Gastroesophageal sphincter (tissue), 3 donors: ENCODE results near the gene SIK1.
"Not testable (repeated sequence)": the region's sequence is repeated elsewhere in the genome, so short reads cannot be mapped to it uniquely, and the experiment has no call there.

ENCODE experiments used
- CTCF ChIP-seq, 4 experiments: fragments of 200-600 bp in 2 of 4; fragments of 450-650 bp in 2 of 4; sonication (generic) in 1 of 4; IDR thresholded peaks; one replicate each; pipeline ENCODE4 v1.5.1; 2017 to 2019; ENCODE audit warnings: antibody characterized with exemption in 4 of 4, mild to moderate bottlenecking in 2 of 4, moderate library complexity in 2 of 4
- POLR2A ChIP-seq, 2 donors: fragments of 450-650 bp; IDR thresholded peaks; one replicate each; pipeline ENCODE4 v1.6.1; 2017; ENCODE audit warnings: antibody characterized with exemption in 2 of 2, mild to moderate bottlenecking in 2 of 2, moderate library complexity in 1 of 2
- POLR2AphosphoS5 ChIP-seq: sonication (generic); formaldehyde crosslinking; IDR thresholded peaks from one replicate; pipeline ENCODE4 v1.6.1; 2017; ENCODE audit warnings: antibody characterized with exemption

- not testable (repeated sequence) for TF ChIP-seq CTCF (IDR thresholded peaks at IDR 0.05); POLR2A (IDR thresholded peaks at IDR 0.05); POLR2AphosphoS5
These were observed 47.3 kb downstream of the SIK1 start for GRCh38 chr21:43379626-43380122.
